Measurements from ENCODE around the gene ORM2. TPM values are rescaled to one million over a fixed set of nuclear protein-coding genes. Genes with fewer than 3 reads are reported as not detected.

Gene ORM2
- total and polyA plus RNA-seq, 9 of the 15 experiments (the other 6 are each of a cell fraction or from before 2014, with no cell fraction given): 0.98 TPM; not detected in 8

DNA sequence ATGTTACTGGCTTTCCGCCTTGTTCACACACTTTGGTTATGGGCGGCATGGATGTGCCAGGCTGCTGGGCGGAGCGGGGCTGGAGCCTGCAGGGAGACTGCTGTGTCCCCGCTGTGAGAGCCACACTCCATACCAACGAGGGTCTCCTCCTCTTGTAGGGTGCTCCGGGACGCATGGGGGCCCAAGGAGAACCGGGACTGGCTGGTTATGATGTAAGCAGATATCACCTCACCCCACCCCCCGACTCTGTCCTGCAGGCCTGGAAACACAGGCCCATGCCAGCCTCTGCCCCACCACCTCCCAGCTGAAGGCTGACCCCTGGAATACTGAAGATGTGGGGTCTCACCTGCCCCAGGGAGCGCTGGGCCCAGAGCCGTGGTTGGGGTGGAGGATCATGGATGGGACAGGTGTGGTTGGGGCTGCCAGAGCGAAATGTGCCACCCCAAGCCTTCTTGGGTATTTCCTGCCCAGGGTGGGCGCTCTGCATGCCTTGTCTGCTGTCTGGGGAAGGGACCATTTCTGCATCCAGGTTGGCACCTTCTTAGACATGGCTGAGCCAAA lies 46.0 kb upstream of the ORM2 start (continued):
- TF ChIP-seq, protein P1, sequence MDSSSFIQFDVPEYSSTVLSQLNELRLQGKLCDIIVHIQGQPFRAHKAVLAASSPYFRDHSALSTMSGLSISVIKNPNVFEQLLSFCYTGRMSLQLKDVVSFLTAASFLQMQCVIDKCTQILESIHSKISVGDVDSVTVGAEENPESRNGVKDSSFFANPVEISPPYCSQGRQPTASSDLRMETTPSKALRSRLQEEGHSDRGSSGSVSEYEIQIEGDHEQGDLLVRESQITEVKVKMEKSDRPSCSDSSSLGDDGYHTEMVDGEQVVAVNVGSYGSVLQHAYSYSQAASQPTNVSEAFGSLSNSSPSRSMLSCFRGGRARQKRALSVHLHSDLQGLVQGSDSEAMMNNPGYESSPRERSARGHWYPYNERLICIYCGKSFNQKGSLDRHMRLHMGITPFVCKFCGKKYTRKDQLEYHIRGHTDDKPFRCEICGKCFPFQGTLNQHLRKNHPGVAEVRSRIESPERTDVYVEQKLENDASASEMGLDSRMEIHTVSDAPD (CRISPR knock-in tag; IDR thresholded peaks at IDR 0.05): no peak
- TF ChIP-seq ETV1 (tag; conservative IDR thresholded peaks at IDR 0.05; ENCODE audit: low read depth) (no peak), DMBX1 (CRISPR knock-in tag; IDR thresholded peaks at IDR 0.05; ENCODE audit: borderline replicate concordance) (no peak)

DNA sequence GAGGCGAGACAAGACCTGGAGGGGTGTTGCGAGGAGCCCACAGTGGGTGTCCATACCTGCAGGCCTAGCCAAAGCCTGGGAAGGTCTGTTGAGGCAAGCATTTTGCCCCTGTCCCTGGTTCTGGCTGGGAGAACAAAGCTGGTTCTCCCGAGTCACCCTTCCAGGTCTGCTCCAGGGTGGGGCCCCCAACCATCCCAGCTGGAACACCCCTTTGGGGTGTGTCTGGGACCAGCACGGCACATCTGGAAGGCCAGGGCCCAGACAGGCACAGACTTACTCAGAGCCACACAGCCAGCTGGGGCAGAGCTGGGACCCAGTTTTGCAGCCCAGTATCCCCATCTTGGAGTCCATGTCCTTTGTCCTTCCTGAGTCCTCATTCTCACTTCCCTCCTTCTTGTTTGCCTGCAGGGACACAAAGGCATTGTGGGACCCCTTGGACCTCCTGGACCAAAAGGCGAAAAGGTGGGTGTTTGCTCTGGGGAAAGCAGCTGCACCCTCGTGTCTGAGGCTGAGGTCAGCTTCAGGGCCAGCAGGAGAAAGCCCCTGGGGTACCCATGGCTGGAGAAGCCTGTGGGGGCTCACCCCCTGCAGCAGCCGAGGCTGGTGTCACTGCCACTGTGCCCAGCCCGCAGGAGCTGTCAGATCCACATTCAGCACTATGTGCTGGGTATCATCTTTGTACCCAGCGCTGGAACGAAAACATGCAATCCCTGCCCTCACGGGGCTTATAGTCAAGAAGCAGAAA lies 45.2 kb upstream of the ORM2 start:
- Histone ChIP-seq H2AFZ (ENCODE audit: low read depth, low read length) (no peak overlapping the region), H3K4me1 (replicated peaks in 1 of 2; ENCODE audit: control insufficient read depth in 2 of 2, insufficient read depth in 2 of 2, low read length in 2 of 2) (peaks cover 0 to 4% of the 10 kb centered on the region in 2 experiments; a peak in 2 of 5 replicates), H3K27me3 (ENCODE audit: control insufficient read depth in 2 of 2, insufficient read depth in 2 of 2, low read length in 2 of 2) (peaks cover 13 to 65% of the 10 kb centered on the region in 2 experiments), H4K20me1 (replicated peaks; ENCODE audit: control insufficient read depth, insufficient read depth, low read length) (peaks cover 14% of the 10 kb centered on the region; the same call in 1 of the 2 replicates), H3K27ac (ENCODE audit: extremely low read depth, low read depth, low read length) (no peak overlapping the region), H3K9me3 (replicated peaks; ENCODE audit: control insufficient read depth, insufficient read depth, low read depth, low read length) (no peaks in the 10 kb centered on the region), H3K79me2 (ENCODE audit: control insufficient read depth, insufficient read depth, low read length) (no peaks in the 10 kb centered on the region), H3K9ac (ENCODE audit: insufficient read depth in 1 of 2, low read depth in 2 of 2, low read length in 2 of 2) (no peak overlapping the region), H3K4me2 (ENCODE audit: insufficient read depth, low read length) (no peak overlapping the region), H3K4me3 (no peak overlapping the region), H3K36me3 (ENCODE audit: control insufficient read depth, insufficient read depth, low read length) (no peaks in the 10 kb centered on the region), H3K9me1 (ENCODE audit: control insufficient read depth, insufficient read depth, low read length) (no peaks in the 10 kb centered on the region)
- in situ Hi-C loops (cut with MboI): loop anchor here (10.0 kb wide), 3 partner anchors 130 to 600 kb away; partner anchors contain the start of gene COL27A1
- ChIA-PET POLR2A (interaction anchor here (0.5 kb wide), 1 partner anchor 912 kb away, joined by 3 read pairs; no protein-coding TSS in a partner anchor), CTCF (ENCODE audit: low intra/inter-chr PET ratio) (no interaction called here)
- WGBS (ENCODE audit: insufficient coverage, low coverage, missing lambda C conversion rate): 2% methylated on average over 11 of the region's 11 CpGs
- ATAC-seq: no peak
- intact Hi-C loops (cut with micrococcal nuclease): no loop called here
- FAIRE-seq: no peak
- no TSS peak for BruUV-seq (replicated peaks)
- TF ChIP-seq CAMTA2 (CRISPR knock-in tag; conservative IDR thresholded peaks at IDR 0.05): no peak
- TF ChIP-seq, protein P1 (CRISPR knock-in tag; IDR thresholded peaks at IDR 0.05): no peak
- DNase-seq (ENCODE audit: extremely low read depth in 1 of 4, low spot score in 3 of 4): no peak

Measured in K562 (cell line).